Effector memory CD8-positive, alpha-beta T cell (primary cell): ENCODE measurements around the gene IQUB.
"Not testable (repeated sequence)": the region's sequence is repeated elsewhere in the genome, so short reads cannot be mapped to it uniquely, and the experiment has no call there.

Source experiments
- ATAC-seq: fragments of 150-1000 bp; cut with Tn5 transposase; replicated peaks from 2 replicates; pipeline ENCODE4 v1.10.0; 2021; ENCODE audit warnings: mild to moderate bottlenecking, moderate library complexity
- DNase-seq, 3 experiments: peaks; one replicate each; pipeline ENCODE4 v3.0.0; 2021
- H3K27ac Mint-ChIP-seq, 2 donors: one replicate each; pipeline ENCODE4 v1.8.0; 2022; ENCODE audit warnings: mild to moderate bottlenecking in 2 of 2, mixed read lengths in 2 of 2, moderate library complexity in 2 of 2
- H3K27me3 Mint-ChIP-seq, 2 donors: one replicate each; pipeline ENCODE4 v1.8.0; 2022; ENCODE audit warnings: mixed read lengths in 2 of 2
- H3K36me3 Mint-ChIP-seq: one replicate; pipeline ENCODE4 v1.8.0; 2022; ENCODE audit warnings: mild to moderate bottlenecking, moderate library complexity, mixed read lengths; ENCODE audit not compliant: insufficient read depth
- H3K4me1 Mint-ChIP-seq, 2 donors: one replicate each; pipeline ENCODE4 v1.8.0; 2022; ENCODE audit warnings: low read depth in 2 of 2, mixed read lengths in 2 of 2
- H3K4me3 Mint-ChIP-seq, 2 donors: one replicate each; pipeline ENCODE4 v1.8.0; 2022; ENCODE audit warnings: mild to moderate bottlenecking in 2 of 2, mixed read lengths in 2 of 2, moderate library complexity in 2 of 2
- H3K9me3 Mint-ChIP-seq, 2 donors: one replicate each; pipeline ENCODE4 v1.8.0; 2022; ENCODE audit warnings: mixed read lengths in 2 of 2

IQUB gene

DNA sequence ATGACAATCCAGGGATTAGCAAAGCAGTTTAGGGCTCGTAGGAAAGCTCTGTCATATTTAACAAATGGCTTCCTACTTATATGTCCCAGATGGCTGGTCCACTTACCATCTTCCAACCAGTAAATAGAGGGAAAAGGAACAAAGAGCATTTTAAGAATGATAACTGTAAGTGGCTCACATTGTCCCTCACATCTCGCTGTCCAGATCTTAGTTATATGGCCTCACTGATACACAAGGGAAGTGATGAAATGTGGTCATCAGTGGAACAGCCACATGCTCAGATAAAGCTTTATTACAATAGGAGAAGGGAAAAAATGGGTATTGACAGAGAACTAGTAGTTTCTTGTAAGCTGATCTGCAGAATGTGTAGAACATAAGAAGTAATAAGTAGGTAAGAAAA, 35.8 kb downstream of the IQUB start:
- DNase-seq (no peak), ATAC-seq (no peak)
- no peak overlapping the region for H3K27ac Mint-ChIP-seq
- H3K4me3 Mint-ChIP-seq, result no peak overlapping the region
- H3K9me3 Mint-ChIP-seq, result no peaks in the 10 kb centered on the region
- H3K4me1 Mint-ChIP-seq, result no peaks in the 10 kb centered on the region
- H3K36me3 Mint-ChIP-seq, result no peaks in the 10 kb centered on the region
- H3K27me3 Mint-ChIP-seq, result peaks cover 33 to 48% of the 10 kb centered on the region in 2 donors

DNA sequence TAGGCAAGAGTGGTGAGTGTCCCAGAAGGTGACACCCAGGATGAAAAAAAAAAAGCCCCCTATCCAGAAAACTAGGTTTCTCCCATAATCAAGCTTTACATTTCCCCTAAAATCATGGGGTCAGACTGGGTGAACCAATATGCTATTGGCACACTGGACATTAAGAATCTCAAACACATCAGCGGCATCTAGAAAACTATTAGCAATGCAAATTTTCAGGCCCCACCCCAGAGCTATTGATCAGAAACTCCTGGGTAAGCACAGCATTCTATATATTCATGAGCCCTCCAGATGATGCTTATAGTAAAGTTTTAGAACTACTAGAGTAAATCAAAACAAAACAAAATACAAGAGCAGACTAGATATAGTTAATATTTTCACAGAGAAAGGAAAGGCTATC, 36.4 kb downstream of the IQUB start:
- no peaks in the 10 kb centered on the region for H3K36me3 Mint-ChIP-seq
- H3K4me1 Mint-ChIP-seq, result no peaks in the 10 kb centered on the region
- H3K27ac Mint-ChIP-seq, result no peak overlapping the region
- peaks cover 33 to 48% of the 10 kb centered on the region in 2 donors for H3K27me3 Mint-ChIP-seq
- ATAC-seq (no peak), DNase-seq (no peak)
- H3K9me3 Mint-ChIP-seq, result no peaks in the 10 kb centered on the region
- H3K4me3 Mint-ChIP-seq, result no peak overlapping the region

DNA sequence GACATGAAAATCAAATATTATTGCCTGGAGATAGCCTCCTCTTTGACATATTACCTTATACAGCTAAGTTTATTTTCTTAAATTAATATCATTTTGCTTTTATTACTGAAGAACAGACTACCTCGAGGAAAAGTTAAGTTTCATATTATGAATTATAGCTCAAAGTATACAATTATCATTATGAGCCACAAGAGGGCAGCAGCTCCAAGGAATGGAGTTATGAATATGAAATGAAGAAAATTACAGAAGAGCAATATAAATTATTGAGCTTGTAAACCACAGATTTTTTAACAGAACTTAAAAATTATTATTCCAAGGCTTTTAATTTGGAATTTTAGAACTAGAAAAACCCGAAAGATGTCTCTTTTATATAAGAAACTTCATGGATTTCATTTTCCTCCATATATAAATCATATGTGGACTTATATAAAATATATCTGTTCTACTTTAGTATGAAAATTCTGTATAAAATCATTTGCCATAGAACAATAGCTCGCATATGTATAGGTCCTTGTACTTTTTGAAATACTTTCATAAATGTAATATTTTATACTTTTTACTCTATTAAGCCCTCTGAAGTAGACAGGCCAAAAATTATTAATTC, 40.1 kb downstream of the IQUB start:
- H3K4me1 Mint-ChIP-seq, result no peaks in the 10 kb centered on the region
- ATAC-seq, result peak; percentile 60

DNA sequence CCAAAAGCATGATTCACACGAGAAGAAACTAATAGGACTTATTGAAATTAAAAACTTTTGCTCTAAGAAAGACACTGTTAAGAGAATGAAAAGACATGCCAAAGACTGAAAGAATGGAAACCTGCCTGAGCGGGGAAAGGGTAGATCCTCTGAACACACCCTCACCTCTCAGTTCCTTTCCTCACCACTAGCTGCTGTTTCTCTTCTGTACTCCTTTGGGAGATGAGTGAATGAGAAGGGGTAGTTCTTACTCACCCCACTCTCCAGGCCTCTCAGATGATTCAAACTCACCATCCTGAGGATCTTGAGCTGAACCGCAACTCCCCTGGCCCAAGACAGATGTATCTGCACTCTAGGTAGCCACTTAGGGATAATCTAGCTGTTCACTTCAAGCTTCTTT, 41.9 kb downstream of the IQUB start:
- Mint-ChIP-seq H3K4me3 (no peak overlapping the region), H3K9me3 (no peaks in the 10 kb centered on the region), H3K27ac (no peak overlapping the region), H3K36me3 (no peaks in the 10 kb centered on the region), H3K4me1 (no peaks in the 10 kb centered on the region), H3K27me3 (peaks cover under 1 to 8% of the 10 kb centered on the region in 2 donors)
- no peak for DNase-seq
- ATAC-seq, result no peak

More for the DNA sequence above, 40.1 kb downstream of the IQUB start:
- no peaks in the 10 kb centered on the region for H3K36me3 Mint-ChIP-seq
- no peak overlapping the region for H3K27ac Mint-ChIP-seq
- H3K4me3 Mint-ChIP-seq, result no peak overlapping the region
- DNase-seq, result peak; percentile 25 to 40 (median 30)
- no peaks in the 10 kb centered on the region for H3K9me3 Mint-ChIP-seq
- peaks cover 18% of the 10 kb centered on the region in 2 donors for H3K27me3 Mint-ChIP-seq

DNA sequence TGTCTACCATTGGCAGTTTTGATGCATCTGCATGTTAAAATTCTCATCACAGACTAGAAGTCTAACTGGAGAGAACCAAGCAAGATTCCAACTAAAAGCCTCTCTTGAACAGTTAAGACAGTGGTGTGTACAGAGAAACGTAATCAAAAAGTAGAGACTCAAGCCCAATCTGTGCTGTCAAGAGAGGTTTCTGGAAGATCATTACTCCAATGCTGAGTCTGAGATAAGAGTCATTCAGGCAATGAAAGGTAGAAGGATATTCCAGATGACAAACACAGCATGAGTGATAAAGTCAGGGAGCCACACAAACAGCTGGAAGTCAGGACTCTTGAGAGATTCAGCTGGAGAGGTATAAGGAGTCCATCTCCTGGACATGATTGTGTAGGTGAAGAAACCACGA, 48.7 kb downstream of the IQUB start:
- no peak overlapping the region for H3K4me3 Mint-ChIP-seq
- no peak for DNase-seq
- H3K4me1 Mint-ChIP-seq, result no peaks in the 10 kb centered on the region
- no peaks in the 10 kb centered on the region for H3K9me3 Mint-ChIP-seq
- H3K36me3 Mint-ChIP-seq, result no peaks in the 10 kb centered on the region
- H3K27me3 Mint-ChIP-seq, result peaks cover 26 to 38% of the 10 kb centered on the region in 2 donors
- no peak overlapping the region for H3K27ac Mint-ChIP-seq
- ATAC-seq, result no peak

DNA sequence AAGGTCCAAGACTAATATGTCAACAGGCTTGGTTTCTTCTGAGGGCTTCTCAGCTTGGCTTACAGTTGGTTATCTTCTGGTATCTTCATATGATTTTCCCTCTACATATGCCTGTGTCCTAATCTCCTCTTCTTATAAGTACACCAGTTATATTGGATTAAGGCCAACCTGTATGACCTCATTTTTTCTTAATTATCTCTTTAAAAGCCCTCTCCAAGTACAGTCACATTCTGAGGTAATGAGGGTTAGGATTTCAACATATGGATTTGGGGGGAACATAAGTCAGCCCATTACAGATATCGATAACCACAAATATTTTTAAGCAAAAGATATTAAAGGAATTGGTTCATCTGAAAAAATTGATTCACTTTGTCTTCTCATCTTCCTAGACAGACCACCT, 49.2 kb downstream of the IQUB start:
- DNase-seq (no peak), ATAC-seq (no peak)
- H3K27me3 Mint-ChIP-seq, result peaks cover 26 to 39% of the 10 kb centered on the region in 2 donors
- no peak overlapping the region for H3K27ac Mint-ChIP-seq
- H3K4me1 Mint-ChIP-seq, result no peaks in the 10 kb centered on the region
- H3K36me3 Mint-ChIP-seq, result no peaks in the 10 kb centered on the region
- H3K4me3 Mint-ChIP-seq, result no peak overlapping the region
- H3K9me3 Mint-ChIP-seq, result no peaks in the 10 kb centered on the region

DNA sequence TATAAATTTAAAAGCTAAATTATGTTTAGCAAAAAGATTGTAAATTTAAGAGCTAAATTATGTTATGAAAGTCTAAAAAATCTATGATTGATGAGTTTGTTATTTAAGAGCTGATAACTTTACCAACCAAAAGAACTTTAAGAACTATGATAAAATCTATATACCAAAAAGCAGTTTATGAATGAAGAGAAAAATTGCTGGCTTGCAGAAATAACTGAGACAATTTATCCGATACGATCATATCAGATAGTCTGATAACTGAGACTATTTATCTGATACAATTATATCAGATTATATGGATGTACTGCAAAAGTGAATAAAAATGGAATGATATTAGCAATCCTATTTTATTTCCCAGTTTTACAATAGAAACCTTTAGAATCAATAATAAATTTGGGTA, 50.2 kb downstream of the IQUB start:
- H3K4me1 Mint-ChIP-seq, result no peaks in the 10 kb centered on the region
- peaks cover 26 to 39% of the 10 kb centered on the region in 2 donors for H3K27me3 Mint-ChIP-seq
- no peaks in the 10 kb centered on the region for H3K36me3 Mint-ChIP-seq
- ATAC-seq (no peak), DNase-seq (no peak)
- H3K9me3 Mint-ChIP-seq, result no peaks in the 10 kb centered on the region
- no peak overlapping the region for H3K27ac Mint-ChIP-seq
- H3K4me3 Mint-ChIP-seq, result no peak overlapping the region

DNA sequence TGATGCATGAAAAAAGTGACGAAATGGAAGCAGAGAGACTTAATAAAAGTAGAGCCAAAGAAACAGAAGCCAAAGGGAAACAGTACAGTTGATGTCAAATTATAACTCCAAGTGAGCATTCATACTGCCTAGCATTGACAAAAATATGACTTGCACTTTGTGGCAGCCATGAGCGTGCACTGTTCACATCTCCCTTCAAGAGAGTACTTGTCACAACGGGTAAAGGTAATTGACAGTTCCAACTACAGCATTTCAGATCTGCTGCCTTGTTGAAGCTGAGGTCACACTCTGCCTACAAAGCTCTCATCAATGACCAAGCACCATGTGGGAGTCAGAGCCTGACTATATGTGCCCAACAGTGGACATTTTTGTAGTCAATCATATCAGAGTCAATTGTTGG, 54.3 kb downstream of the IQUB start:
- ATAC-seq, result no peak

DNA sequence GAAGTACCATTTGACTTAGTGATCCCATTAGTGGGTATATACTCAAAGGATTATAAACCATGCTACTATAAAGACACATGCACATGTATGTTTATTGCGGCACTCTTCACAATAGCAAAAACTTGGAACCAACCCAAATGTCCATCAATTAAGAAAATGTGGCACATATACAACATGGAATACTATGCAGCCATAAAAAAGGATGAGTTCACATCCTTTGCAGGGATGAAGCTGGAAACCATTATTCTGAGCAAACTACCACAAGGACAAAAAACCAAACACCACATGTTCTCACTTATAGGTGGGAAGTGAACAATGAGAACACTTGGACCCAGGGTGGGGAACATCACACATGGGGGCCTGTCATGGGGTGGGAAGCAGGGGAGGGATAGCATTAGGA, 56.3 kb downstream of the IQUB start:
- H3K27me3 Mint-ChIP-seq, result peaks cover 28 to 33% of the 10 kb centered on the region in 2 donors
- H3K4me3 Mint-ChIP-seq, H3K36me3 Mint-ChIP-seq, H3K27ac Mint-ChIP-seq, ATAC-seq, H3K4me1 Mint-ChIP-seq, H3K9me3 Mint-ChIP-seq, DNase-seq: not testable (repeated sequence)

More for the DNA sequence above, 54.3 kb downstream of the IQUB start:
- H3K36me3 Mint-ChIP-seq, result no peaks in the 10 kb centered on the region
- no peak for DNase-seq
- no peak overlapping the region for H3K4me3 Mint-ChIP-seq
- H3K9me3 Mint-ChIP-seq, result peaks cover 2 to 8% of the 10 kb centered on the region in 2 donors
- peaks cover 36 to 39% of the 10 kb centered on the region in 2 donors for H3K27me3 Mint-ChIP-seq
- no peaks in the 10 kb centered on the region for H3K4me1 Mint-ChIP-seq
- H3K27ac Mint-ChIP-seq, result no peak overlapping the region

DNA sequence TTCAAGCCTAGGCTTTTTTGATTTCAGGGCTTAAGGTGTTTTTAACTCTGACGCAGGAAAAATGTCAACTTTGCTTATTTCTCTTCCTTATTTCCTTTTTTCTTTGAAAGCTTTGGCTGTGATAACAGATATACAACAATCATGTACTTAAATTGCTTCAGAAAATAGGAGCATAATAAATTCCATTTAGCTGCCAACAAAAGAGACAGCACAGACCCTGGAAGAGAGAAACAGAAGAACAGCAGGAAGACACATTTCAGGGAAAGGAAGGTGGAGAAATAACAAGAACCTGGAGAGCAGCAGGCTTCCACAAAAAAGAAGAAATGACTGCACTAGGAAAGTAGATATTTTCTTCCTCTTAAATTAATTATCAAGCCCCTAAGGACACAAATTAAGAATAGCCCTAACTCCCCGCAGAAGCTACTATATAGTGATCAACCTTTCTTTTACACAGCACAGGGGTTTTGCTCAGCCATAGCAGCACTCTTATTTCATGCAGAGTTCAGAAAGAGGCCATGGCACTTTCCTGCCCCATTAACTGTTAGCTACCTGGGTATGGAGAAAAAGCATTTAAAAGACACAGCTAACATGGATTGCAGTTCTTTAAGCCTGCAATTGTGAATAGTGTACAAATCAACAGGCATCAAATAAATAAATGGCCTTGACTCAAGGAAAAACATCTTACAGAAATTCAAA, 61.5 kb downstream of the IQUB start:
- H3K4me1 Mint-ChIP-seq, result no peaks in the 10 kb centered on the region
- H3K36me3 Mint-ChIP-seq, result no peaks in the 10 kb centered on the region
- DNase-seq (no peak), ATAC-seq (no peak)
- no peak overlapping the region for H3K4me3 Mint-ChIP-seq
- peaks cover 2 to 8% of the 10 kb centered on the region in 2 donors for H3K9me3 Mint-ChIP-seq
- no peak overlapping the region for H3K27ac Mint-ChIP-seq
- H3K27me3 Mint-ChIP-seq, result peaks cover 23 to 24% of the 10 kb centered on the region in 2 donors

DNA sequence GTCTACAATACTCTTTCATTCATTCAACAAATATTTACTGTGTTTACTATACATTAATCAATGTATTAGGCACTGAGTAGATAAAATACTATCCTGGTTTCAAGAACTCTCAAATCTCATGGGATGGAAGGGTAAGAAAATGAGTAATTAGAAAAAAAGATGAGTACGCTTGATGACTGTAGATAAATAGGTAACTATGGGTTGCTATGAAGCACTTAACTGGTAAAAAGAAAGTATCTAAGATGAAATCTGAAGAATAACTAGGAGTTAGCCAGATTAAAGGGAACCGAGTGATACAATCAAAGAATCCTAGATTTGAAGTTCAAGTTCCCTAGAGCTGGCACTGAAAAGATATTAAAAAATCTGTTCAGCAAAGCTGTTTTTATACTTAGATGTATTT, 62.1 kb downstream of the IQUB start:
- H3K27me3 Mint-ChIP-seq, result peaks cover 28 to 29% of the 10 kb centered on the region in 2 donors
- no peak for DNase-seq
- no peak for ATAC-seq
- no peaks in the 10 kb centered on the region for H3K36me3 Mint-ChIP-seq
- H3K27ac Mint-ChIP-seq, result no peak overlapping the region
- no peaks in the 10 kb centered on the region for H3K4me1 Mint-ChIP-seq
- H3K9me3 Mint-ChIP-seq, result peaks cover 2 to 8% of the 10 kb centered on the region in 2 donors
- no peak overlapping the region for H3K4me3 Mint-ChIP-seq

DNA sequence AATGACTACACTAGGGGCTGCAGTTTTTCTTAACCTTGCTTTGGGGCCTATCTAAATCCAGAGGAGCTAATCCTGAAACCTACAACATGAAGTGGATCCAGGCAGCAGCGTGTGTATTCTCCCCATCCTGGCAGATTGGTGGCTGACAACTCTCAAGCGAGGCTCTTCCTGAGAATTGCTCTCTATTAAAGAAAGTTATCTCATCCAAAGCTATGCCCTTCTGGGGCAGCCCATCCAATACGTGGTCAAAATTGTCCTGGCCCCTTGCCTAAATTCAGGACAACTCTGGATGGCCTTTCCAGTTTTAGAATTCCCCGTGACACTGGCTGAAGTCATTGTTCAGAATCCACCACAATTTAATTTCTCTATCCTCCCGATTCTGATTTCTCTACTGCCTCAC, 66.1 kb downstream of the IQUB start:
- Mint-ChIP-seq H3K9me3 (no peaks in the 10 kb centered on the region), H3K27ac (no peak overlapping the region), H3K4me1 (no peaks in the 10 kb centered on the region), H3K27me3 (peaks cover 11 to 14% of the 10 kb centered on the region in 2 donors), H3K36me3 (no peaks in the 10 kb centered on the region), H3K4me3 (no peak overlapping the region)
- ATAC-seq (no peak), DNase-seq (no peak)

DNA sequence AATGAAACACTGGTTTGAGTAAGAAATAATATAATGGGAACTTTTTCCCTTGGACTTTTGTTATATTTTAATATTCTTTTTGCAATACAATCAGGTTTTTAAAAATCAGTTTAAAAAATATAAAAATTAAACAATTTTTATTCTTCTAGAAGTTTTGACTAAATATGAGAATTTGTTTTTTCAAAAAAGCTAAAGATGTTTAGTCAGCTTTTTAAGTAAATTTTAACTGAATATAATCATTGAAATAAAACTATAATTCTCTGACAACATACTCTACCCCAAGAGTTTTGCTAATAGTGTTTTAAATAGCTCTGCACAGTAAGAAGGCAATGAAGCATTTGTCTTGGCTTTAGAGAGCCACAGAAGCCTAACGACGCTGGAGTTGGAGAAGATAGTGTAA, 70.5 kb downstream of the IQUB start:
- Mint-ChIP-seq H3K4me1 (no peaks in the 10 kb centered on the region), H3K4me3 (no peak overlapping the region), H3K27ac (no peak overlapping the region), H3K27me3 (peaks cover 11 to 14% of the 10 kb centered on the region in 2 donors), H3K36me3 (no peaks in the 10 kb centered on the region), H3K9me3 (no peaks in the 10 kb centered on the region)
- DNase-seq (no peak), ATAC-seq (no peak)

DNA sequence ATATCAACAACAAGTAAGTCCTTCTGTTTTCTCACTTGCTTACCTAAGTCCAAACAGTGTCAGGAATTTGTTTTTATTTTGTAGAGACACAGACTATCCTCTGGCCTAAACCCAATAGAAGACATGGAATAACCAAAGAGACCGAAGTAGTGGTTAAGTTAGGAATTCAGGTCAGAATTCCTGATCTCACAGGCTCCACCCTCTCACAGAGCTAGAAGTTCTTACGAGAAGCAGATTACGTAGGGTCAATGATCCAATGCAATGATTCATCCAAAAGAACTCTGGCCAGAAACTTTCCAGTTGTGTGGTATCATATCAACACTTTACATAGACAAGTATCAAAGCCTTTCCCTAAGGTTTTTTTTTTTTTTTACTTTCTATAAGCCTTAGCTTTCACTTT, 73.8 kb downstream of the IQUB start:
- Mint-ChIP-seq H3K9me3 (no peaks in the 10 kb centered on the region), H3K27me3 (no peaks in the 10 kb centered on the region), H3K27ac (no peak overlapping the region), H3K36me3 (no peaks in the 10 kb centered on the region), H3K4me1 (no peaks in the 10 kb centered on the region), H3K4me3 (no peak overlapping the region)
- ATAC-seq (no peak), DNase-seq (no peak)
